Suprapubic skin (tissue), 4 donors: Measurements from ENCODE around the gene PRKACB. TPM values are rescaled to one million over a fixed set of nuclear protein-coding genes. Genes with fewer than 3 reads are reported as not detected.

Experiments
- DNase-seq, 2 donors: peaks; one replicate each; pipeline ENCODE4 v3.0.0-alpha.2; 2019; ENCODE audit warnings: low spot score in 2 of 2
- H3K27ac ChIP-seq: fragments of 200-600 bp; sonication (generic); one replicate; pipeline ENCODE4 v1.5.1; 2019
- H3K27me3 ChIP-seq: fragments of 200-600 bp; sonication (generic); one replicate; pipeline ENCODE4 v1.5.1; 2019
- H3K36me3 ChIP-seq: fragments of 200-600 bp; sonication (generic); one replicate; pipeline ENCODE4 v1.5.1; 2019
- H3K4me1 ChIP-seq: fragments of 200-600 bp; sonication (generic); one replicate; pipeline ENCODE4 v1.5.1; 2019
- H3K4me3 ChIP-seq: fragments of 200-600 bp; sonication (generic); one replicate; pipeline ENCODE4 v1.5.1; 2019; ENCODE audit warnings: mild to moderate bottlenecking
- H3K9me3 ChIP-seq: fragments of 200-600 bp; sonication (generic); one replicate; pipeline ENCODE4 v1.5.1; 2019
- EP300 ChIP-seq: sonication (generic); formaldehyde crosslinking; IDR thresholded peaks from one replicate; pipeline ENCODE4 v1.6.1; 2017; ENCODE audit warnings: antibody characterized with exemption
- POLR2A ChIP-seq, 2 donors: fragments of 450-650 bp; IDR thresholded peaks; one replicate each; pipeline ENCODE4 v1.6.1; 2017; ENCODE audit warnings: antibody characterized with exemption in 2 of 2, mild to moderate bottlenecking in 2 of 2, moderate library complexity in 2 of 2
- POLR2AphosphoS5 ChIP-seq, 3 donors: sonication (generic); formaldehyde crosslinking; IDR thresholded peaks; one replicate each; pipeline ENCODE4 v1.6.1; 2017; ENCODE audit warnings: antibody characterized with exemption in 3 of 3
- WGBS: methylation state at CpG from one replicate; pipeline ENCODE4 v1.1.5; 2018; 5-methylcytosine and 5-hydroxymethylcytosine counted together
- total RNA-seq, 4 donors: library from RNA; depleted of rRNA; stranded (reverse); fragments of >200 nt; gene quantifications; one replicate each; pipeline ENCODE4 v1.1.0, GENCODE V29; 2016
- TF ChIP-seq, protein P1 (sequence below), 2 donors: fragments of 200-600 bp in 1 of 2; fragments of 450-650 bp in 1 of 2; sonication (generic) in 1 of 2; IDR thresholded peaks; one replicate each; pipeline ENCODE4 v1.5.1; 2016 to 2019; ENCODE audit warnings: antibody characterized with exemption in 2 of 2, mild to moderate bottlenecking in 1 of 2, moderate library complexity in 1 of 2

Gene PRKACB
- total RNA-seq, 4 donors from 2014 or later, result 6.6 to 12.2 (median 9.1) TPM

DNA sequence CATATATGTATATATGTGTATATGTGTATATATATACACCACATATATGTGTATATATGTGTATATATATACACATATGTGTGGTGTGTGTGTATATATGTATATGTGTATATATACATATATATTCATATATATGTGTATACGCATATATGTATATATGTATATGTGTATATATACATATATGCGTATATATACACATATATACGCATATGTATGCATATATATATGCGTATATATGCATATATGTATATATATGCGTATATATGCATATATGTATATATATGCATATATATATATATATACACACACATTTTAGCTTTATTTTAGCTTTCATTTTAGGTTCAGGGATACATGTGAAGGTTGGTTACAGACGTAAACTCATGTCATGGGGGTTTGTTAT is 54.8 kb downstream of the PRKACB start:
- H3K36me3 ChIP-seq, result peaks cover 13% of the 10 kb centered on the region
- H3K27me3 ChIP-seq, result no peaks in the 10 kb centered on the region
- no peaks in the 10 kb centered on the region for H3K9me3 ChIP-seq
- H3K4me1 ChIP-seq, result no peaks in the 10 kb centered on the region
- no peak overlapping the region for H3K27ac ChIP-seq
- no peak for DNase-seq
- 89% methylated on average over 6 of the region's 6 CpGs for WGBS
- H3K4me3 ChIP-seq, result no peak overlapping the region
- no peak for TF ChIP-seq EP300
- no peak for TF ChIP-seq POLR2A (IDR thresholded peaks at IDR 0.05)
- TF ChIP-seq, protein P1, sequence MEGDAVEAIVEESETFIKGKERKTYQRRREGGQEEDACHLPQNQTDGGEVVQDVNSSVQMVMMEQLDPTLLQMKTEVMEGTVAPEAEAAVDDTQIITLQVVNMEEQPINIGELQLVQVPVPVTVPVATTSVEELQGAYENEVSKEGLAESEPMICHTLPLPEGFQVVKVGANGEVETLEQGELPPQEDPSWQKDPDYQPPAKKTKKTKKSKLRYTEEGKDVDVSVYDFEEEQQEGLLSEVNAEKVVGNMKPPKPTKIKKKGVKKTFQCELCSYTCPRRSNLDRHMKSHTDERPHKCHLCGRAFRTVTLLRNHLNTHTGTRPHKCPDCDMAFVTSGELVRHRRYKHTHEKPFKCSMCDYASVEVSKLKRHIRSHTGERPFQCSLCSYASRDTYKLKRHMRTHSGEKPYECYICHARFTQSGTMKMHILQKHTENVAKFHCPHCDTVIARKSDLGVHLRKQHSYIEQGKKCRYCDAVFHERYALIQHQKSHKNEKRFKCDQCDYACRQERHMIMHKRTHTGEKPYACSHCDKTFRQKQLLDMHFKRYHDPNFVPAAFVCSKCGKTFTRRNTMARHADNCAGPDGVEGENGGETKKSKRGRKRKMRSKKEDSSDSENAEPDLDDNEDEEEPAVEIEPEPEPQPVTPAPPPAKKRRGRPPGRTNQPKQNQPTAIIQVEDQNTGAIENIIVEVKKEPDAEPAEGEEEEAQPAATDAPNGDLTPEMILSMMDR (IDR thresholded peaks at IDR 0.05), result no peak
- TF ChIP-seq POLR2AphosphoS5 (IDR thresholded peaks at IDR 0.05), result no peak

DNA sequence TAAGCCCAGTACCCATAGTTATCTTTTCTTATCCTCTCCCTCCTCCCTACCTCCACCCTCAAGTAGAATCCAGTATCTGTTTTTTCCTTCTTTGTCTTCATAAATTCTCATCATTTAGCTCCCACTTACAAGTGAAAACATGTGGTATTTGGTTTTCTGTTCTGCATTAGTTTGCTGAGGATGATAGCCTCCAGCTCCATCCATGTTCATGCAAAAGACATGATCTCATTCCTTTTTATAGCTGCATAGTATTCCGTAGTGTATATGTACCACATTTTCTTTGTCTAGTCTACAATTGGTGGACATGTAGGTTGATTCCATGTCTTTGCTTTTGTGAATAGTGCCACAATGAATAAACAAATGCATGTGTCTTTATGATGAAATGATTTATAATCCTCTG is 55.2 kb downstream of the PRKACB start:
- TF ChIP-seq, protein P1 (IDR thresholded peaks at IDR 0.05), result no peak
- no peak for TF ChIP-seq POLR2AphosphoS5 (IDR thresholded peaks at IDR 0.05)
- TF ChIP-seq EP300, result no peak
- TF ChIP-seq POLR2A (IDR thresholded peaks at IDR 0.05), result no peak
- no peak for DNase-seq
- WGBS, result 100% methylated on average over 1 of the region's 1 CpG
- Histone ChIP-seq H3K27me3 (no peaks in the 10 kb centered on the region), H3K4me3 (no peak overlapping the region), H3K9me3 (no peaks in the 10 kb centered on the region), H3K36me3 (peaks cover 12% of the 10 kb centered on the region), H3K4me1 (no peaks in the 10 kb centered on the region), H3K27ac (no peak overlapping the region)

- H3K36me3 ChIP-seq, result peaks cover 18% of the 10 kb centered on the region
- no peaks in the 10 kb centered on the region for H3K9me3 ChIP-seq
- H3K4me1 ChIP-seq, result no peaks in the 10 kb centered on the region
- no peak for TF ChIP-seq EP300
- H3K4me3 ChIP-seq, result no peak overlapping the region
- no peak for DNase-seq
- H3K27ac ChIP-seq, result no peak overlapping the region
- no peaks in the 10 kb centered on the region for H3K27me3 ChIP-seq
Observed at GRCh38 chr1:84202126-84202525, 58.1 kb downstream of the PRKACB start.

DNA sequence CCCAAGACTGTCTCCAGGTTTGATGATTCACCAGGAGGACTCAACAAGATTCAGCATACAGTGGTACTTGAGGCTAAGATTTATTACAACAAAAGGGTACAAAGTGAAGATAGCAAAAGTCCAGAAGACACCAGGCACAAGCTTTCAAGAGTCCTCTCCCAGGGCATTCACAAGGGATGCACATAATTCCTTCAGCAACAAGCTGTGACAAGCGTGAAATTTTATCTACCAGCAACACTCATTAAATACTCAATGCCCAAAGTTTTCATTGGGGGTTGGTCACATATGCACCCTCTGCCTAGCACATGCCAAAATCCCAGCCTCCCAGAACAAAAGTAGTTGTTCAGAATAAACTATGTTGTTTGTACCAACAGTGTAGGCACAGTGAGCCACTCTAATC is 62.3 kb downstream of the PRKACB start:
- Histone ChIP-seq H3K4me1 (no peaks in the 10 kb centered on the region), H3K36me3 (peaks cover 7% of the 10 kb centered on the region), H3K4me3 (no peak overlapping the region), H3K27ac (no peak overlapping the region), H3K9me3 (no peaks in the 10 kb centered on the region), H3K27me3 (no peaks in the 10 kb centered on the region)
- DNase-seq, result no peak
- TF ChIP-seq, protein P1 (IDR thresholded peaks at IDR 0.05), result no peak
- TF ChIP-seq EP300, result no peak
- TF ChIP-seq POLR2AphosphoS5 (IDR thresholded peaks at IDR 0.05), result no peak
- TF ChIP-seq POLR2A (IDR thresholded peaks at IDR 0.05), result no peak
- WGBS, result 100% methylated on average over 1 of the region's 1 CpG

GRCh38 chr1:84208935-84209334 is 64.9 kb downstream of the PRKACB start:
- no peaks in the 10 kb centered on the region for H3K4me1 ChIP-seq
- H3K27me3 ChIP-seq, result no peaks in the 10 kb centered on the region
- H3K4me3 ChIP-seq, result no peak overlapping the region
- peaks cover 7% of the 10 kb centered on the region for H3K36me3 ChIP-seq
- no peak for DNase-seq
- no peak overlapping the region for H3K27ac ChIP-seq
- no peaks in the 10 kb centered on the region for H3K9me3 ChIP-seq
- TF ChIP-seq, protein P1 (IDR thresholded peaks at IDR 0.05), result no peak
- no peak for TF ChIP-seq POLR2A (IDR thresholded peaks at IDR 0.05)
- TF ChIP-seq POLR2AphosphoS5 (IDR thresholded peaks at IDR 0.05), result no peak
- TF ChIP-seq EP300, result no peak
